Keratinocyte (primary cell): ENCODE data around the gene DUSP6. TPM values are rescaled to one million over a fixed set of nuclear protein-coding genes. Genes with fewer than 3 reads are reported as not detected.

Experiments
- DNase-seq: peaks from one replicate; pipeline ENCODE4 v3.0.0-alpha.2; 2011; ENCODE audit warnings: low read depth, missing footprints, low spot score
- FAIRE-seq: peaks from 2 replicates; lab custom pipeline; 2011; peaks lifted over from hg19 to GRCh38; lab: Jason Lieb, UNC
- H2AFZ ChIP-seq: 2 replicates; pipeline ENCODE4 v1.6.0; 2012; ENCODE audit warnings: low read length, control low read depth, inconsistent platforms; ENCODE audit not compliant: control insufficient read depth
- H3K27ac ChIP-seq: 2 replicates; pipeline ENCODE4 v1.5.1; 2011; ENCODE audit warnings: low read length; ENCODE audit not compliant: control insufficient read depth, insufficient read depth
- H3K27me3 ChIP-seq: 3 replicates; pipeline ENCODE4 v1.6.0; 2011; ENCODE audit warnings: low read length; ENCODE audit not compliant: control insufficient read depth, insufficient read depth; ENCODE audit errors: extremely low read depth
- H3K36me3 ChIP-seq, 2 experiments: 2 replicates in 1 of 2; 3 replicates in 1 of 2; pipeline ENCODE4 v1.5.1; 2011; ENCODE audit warnings: low read length in 2 of 2, mild to moderate bottlenecking in 1 of 2; ENCODE audit not compliant: control insufficient read depth in 2 of 2, insufficient read depth in 2 of 2; ENCODE audit errors: extremely low read depth in 1 of 2
- H3K4me1 ChIP-seq: 3 replicates; pipeline ENCODE4 v1.5.1; 2011; ENCODE audit warnings: low read length; ENCODE audit not compliant: control insufficient read depth, insufficient read depth; ENCODE audit errors: extremely low read depth
- H3K4me2 ChIP-seq: 3 replicates; pipeline ENCODE4 v1.6.0; 2011; ENCODE audit warnings: low read depth, low read length; ENCODE audit not compliant: control insufficient read depth, insufficient read depth; ENCODE audit errors: extremely low read depth
- H3K4me3 ChIP-seq, 3 experiments: fragments of 200-600 bp in 1 of 3; sonication (generic) in 1 of 3; 2 replicates in 2 of 3; 3 replicates in 1 of 3; pipeline ENCODE4 v1.5.1; 2011 to 2016; ENCODE audit warnings: low read length in 3 of 3, mild to moderate bottlenecking in 3 of 3, control low read depth in 2 of 3, inconsistent platforms in 1 of 3, low read depth in 1 of 3, mixed read lengths in 1 of 3, mixed run types in 1 of 3, moderate library complexity in 1 of 3; ENCODE audit not compliant: control insufficient read depth in 2 of 3, insufficient read depth in 2 of 3; ENCODE audit errors: extremely low read depth in 1 of 3
- H3K79me2 ChIP-seq: 2 replicates; pipeline ENCODE4 v1.6.0; 2012; ENCODE audit warnings: low read length; ENCODE audit not compliant: control insufficient read depth, insufficient read depth
- H3K9ac ChIP-seq: 3 replicates; pipeline ENCODE4 v1.6.0; 2011; ENCODE audit warnings: low read length; ENCODE audit not compliant: control insufficient read depth, insufficient read depth; ENCODE audit errors: extremely low read depth
- H3K9me1 ChIP-seq: 3 replicates; pipeline ENCODE4 v1.6.0; 2011; ENCODE audit warnings: low read length; ENCODE audit not compliant: control insufficient read depth, insufficient read depth; ENCODE audit errors: extremely low read depth
- H3K9me3 ChIP-seq: 2 replicates; pipeline ENCODE4 v1.5.1; 2012; ENCODE audit warnings: low read depth, low read length; ENCODE audit not compliant: control insufficient read depth
- H4K20me1 ChIP-seq: 3 replicates; pipeline ENCODE4 v1.6.0; 2011; ENCODE audit warnings: low read length; ENCODE audit not compliant: control insufficient read depth, insufficient read depth; ENCODE audit errors: extremely low read depth
- EZH2 ChIP-seq: IDR thresholded peaks from one replicate; pipeline ENCODE4 v1.6.1; 2012; ENCODE audit warnings: inconsistent platforms, mild to moderate bottlenecking, low read length, moderate library complexity
- dilution Hi-C: fragments of 300-500 bp; cut with MboI; formaldehyde crosslinking; loops from one replicate; pipeline ENCODE4 v1.7.0; 2020; ENCODE audit warnings: low sequenced_read_pairs; ENCODE audit not compliant: extremely low pct_ligation_motif_present
- polyA plus RNA-seq, 5 experiments: library from polyadenylated mRNA; depleted of rRNA in 3 of 5; stranded (reverse) in 3 of 5; stranded (forward) in 1 of 5; unstranded in 1 of 5; fragments of >200 nt; gene quantifications; 1 replicate in 1 of 5; 2 replicates in 3 of 5; 3 replicates in 1 of 5; pipeline versions ENCODE4 v1.2.1 to v1.2.3, GENCODE V29; 2011 to 2012; ENCODE audit warnings: missing spikeins in 2 of 5, low read depth in 1 of 5, low replicate concordance in 1 of 5
- TF ChIP-seq, protein P1 (sequence below), 3 experiments: IDR thresholded peaks in 1 of 3; conservative IDR thresholded peaks in 1 of 3; optimal IDR thresholded peaks in 1 of 3; 2 replicates in 2 of 3; 3 replicates in 1 of 3; pipeline versions ENCODE3 to v1.5.1; 2011; ENCODE audit warnings: low read length in 3 of 3, mild to moderate bottlenecking in 3 of 3, moderate library complexity in 2 of 3, control low read depth in 1 of 3, inconsistent platforms in 1 of 3; ENCODE audit not compliant: insufficient read depth in 2 of 3; ENCODE audit errors: extremely low read depth in 1 of 3

The DUSP6 gene
- polyA plus RNA-seq, 1 donor (not counting 4 experiments of a cell fraction or from before 2014, with no cell fraction given) = 221 TPM

DNA sequence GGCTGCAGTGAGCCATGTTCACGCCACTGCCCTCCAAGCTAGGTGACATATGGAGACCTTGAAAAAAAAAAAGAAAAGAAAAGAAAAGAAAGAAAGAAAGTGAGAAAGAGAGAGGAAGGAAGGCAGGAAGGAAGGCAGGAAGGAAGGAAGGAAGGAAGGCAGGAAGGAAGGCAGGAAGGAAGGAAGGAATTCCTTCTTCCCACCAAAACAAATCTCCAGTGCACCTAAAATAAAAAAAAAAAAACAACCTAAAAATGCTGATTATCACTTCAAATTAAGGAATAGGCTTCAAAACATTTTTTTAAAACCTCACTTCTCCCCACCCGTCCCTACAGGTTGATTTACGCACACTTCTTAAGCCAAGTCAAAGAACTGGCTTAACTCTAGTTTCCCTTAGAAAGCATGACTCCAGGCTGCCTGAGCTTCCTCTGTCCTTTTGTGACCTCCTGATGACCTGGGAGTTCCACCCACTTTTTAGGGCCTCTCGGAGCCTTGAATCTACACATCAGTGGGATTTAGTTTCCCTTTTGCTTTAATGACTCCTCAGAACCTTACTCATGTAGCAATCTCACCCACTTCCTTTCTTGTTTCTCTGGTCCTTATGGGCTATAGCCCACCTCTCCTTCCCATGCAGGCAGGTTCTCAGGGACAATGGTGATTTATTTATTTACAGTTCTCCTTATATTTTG, 18.6 kb downstream of the DUSP6 start:
- dilution Hi-C loops = loop anchor here (25.0 kb wide), 1 partner anchor 271 kb away; no protein-coding TSS in a partner anchor
- no peak for FAIRE-seq

DNA sequence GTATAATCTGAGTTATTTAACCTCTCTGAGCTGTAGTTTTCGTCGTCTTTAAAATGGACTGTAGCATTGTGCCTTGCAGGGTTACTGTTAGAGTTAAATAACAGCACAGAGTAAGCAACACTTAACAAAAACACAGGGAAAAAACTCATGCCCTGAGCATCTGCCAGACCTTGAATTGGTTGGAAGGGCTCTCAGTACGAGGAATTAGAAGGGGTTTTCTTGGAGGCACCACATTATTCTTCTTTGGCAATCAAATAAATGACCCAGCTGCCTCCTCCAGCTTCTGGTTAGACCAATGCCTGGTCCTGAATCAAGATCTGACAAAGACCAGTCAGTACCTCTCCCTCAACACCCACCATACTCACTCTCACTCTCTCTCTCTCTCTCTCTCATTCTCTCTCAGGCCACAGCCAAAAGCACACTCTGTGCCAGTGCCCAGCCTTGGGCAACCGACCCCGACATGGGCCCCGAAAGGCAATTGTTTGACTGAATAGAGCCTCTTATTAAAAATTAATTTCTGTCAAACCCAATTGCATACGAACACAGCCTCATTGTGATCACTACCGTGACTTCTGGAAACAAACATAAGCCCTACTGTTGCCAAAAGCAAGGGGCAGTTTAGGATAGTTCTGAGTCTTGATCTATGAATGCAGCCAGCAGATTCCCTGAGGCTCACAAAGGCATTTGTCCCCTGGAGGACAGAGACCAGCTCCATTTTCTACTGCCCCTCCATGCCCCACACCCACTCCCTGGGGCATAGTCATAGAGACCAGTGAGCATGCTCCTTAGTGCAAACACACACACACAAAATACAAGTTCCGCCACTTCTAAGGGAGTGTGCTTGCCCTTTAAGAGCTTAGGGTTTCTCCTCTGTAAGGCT, 23.9 kb downstream of the DUSP6 start:
- no peak overlapping the region for H3K27ac ChIP-seq
- no peaks in the 10 kb centered on the region for H3K27me3 ChIP-seq
- H3K9me1 ChIP-seq = no peaks in the 10 kb centered on the region
- no peak overlapping the region for H3K9ac ChIP-seq
- no peaks in the 10 kb centered on the region for H4K20me1 ChIP-seq
- dilution Hi-C loops = loop anchor here (25.0 kb wide), 1 partner anchor 266 kb away; no protein-coding TSS in a partner anchor
- no peaks in the 10 kb centered on the region for H3K4me1 ChIP-seq
- FAIRE-seq (no peak), DNase-seq (no peak)
- no peaks in the 10 kb centered on the region for H3K79me2 ChIP-seq
- no peak overlapping the region for H2AFZ ChIP-seq
- no peaks in the 10 kb centered on the region for H3K9me3 ChIP-seq
- no peak overlapping the region for H3K4me2 ChIP-seq
- no peaks in the 10 kb centered on the region for H3K36me3 ChIP-seq
- no peak for TF ChIP-seq EZH2
- TF ChIP-seq, protein P1, sequence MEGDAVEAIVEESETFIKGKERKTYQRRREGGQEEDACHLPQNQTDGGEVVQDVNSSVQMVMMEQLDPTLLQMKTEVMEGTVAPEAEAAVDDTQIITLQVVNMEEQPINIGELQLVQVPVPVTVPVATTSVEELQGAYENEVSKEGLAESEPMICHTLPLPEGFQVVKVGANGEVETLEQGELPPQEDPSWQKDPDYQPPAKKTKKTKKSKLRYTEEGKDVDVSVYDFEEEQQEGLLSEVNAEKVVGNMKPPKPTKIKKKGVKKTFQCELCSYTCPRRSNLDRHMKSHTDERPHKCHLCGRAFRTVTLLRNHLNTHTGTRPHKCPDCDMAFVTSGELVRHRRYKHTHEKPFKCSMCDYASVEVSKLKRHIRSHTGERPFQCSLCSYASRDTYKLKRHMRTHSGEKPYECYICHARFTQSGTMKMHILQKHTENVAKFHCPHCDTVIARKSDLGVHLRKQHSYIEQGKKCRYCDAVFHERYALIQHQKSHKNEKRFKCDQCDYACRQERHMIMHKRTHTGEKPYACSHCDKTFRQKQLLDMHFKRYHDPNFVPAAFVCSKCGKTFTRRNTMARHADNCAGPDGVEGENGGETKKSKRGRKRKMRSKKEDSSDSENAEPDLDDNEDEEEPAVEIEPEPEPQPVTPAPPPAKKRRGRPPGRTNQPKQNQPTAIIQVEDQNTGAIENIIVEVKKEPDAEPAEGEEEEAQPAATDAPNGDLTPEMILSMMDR (optimal IDR thresholded peaks at IDR 0.05 in 1 of 3, IDR thresholded peaks at IDR 0.05 in 1 of 3, conservative IDR thresholded peaks at IDR 0.05 in 1 of 3; ENCODE audit: extremely low read depth in 1 of 3, insufficient read depth in 2 of 3, low read length in 3 of 3) = no peak
- no peak overlapping the region for H3K4me3 ChIP-seq

More for the DNA sequence above, 18.6 kb downstream of the DUSP6 start:
- H3K36me3 ChIP-seq = no peaks in the 10 kb centered on the region
- H2AFZ ChIP-seq = no peak overlapping the region
- TF ChIP-seq, protein P1 (optimal IDR thresholded peaks at IDR 0.05 in 1 of 3, IDR thresholded peaks at IDR 0.05 in 1 of 3, conservative IDR thresholded peaks at IDR 0.05 in 1 of 3; ENCODE audit: extremely low read depth in 1 of 3, insufficient read depth in 2 of 3, low read length in 3 of 3) = no peak
- no peak for TF ChIP-seq EZH2
- no peak for DNase-seq
- no peak overlapping the region for H3K9ac ChIP-seq
- H3K27me3 ChIP-seq = no peaks in the 10 kb centered on the region
- no peaks in the 10 kb centered on the region for H3K9me1 ChIP-seq
- no peaks in the 10 kb centered on the region for H3K9me3 ChIP-seq
- no peak overlapping the region for H3K27ac ChIP-seq
- H3K79me2 ChIP-seq = no peaks in the 10 kb centered on the region
- H3K4me2 ChIP-seq = no peak overlapping the region
- H3K4me1 ChIP-seq = no peaks in the 10 kb centered on the region
- H3K4me3 ChIP-seq = no peak overlapping the region
- H4K20me1 ChIP-seq = no peaks in the 10 kb centered on the region
